Endothelial cell of umbilical vein (primary cell): ENCODE results near the gene PPIB. TPM values are rescaled to one million over a fixed set of nuclear protein-coding genes. Genes with fewer than 3 reads are reported as not detected.
A peak's percentile ranks its signal among the peaks of the same experiment; 100 is the strongest.

ENCODE experiments used
- BruUV-seq: library from RNA; stranded (reverse); fragments of 400-500 nt; replicated peaks from 2 replicates; lab custom pipeline; 2021; lab: Mats Ljungman, UMichigan
- CTCF ChIA-PET: fragments of 300-600, 350-600 bp; sonication (Branson Sonifier 250); formaldehyde crosslinking; loops from one replicate; lab custom pipeline; 2021; ENCODE audit warnings: antibody characterized with exemption, inconsistent platforms; lab: Charles Lee
- POLR2A ChIA-PET: fragments of 300-600, 350-600 bp; sonication (Branson Sonifier 250); formaldehyde crosslinking; loops from one replicate; lab custom pipeline; 2021; ENCODE audit warnings: antibody characterized with exemption, inconsistent platforms; lab: Charles Lee
- DNase-seq: peaks from one replicate; pipeline ENCODE4 v3.0.0-alpha.2; 2011; ENCODE audit warnings: low read depth, low spot score
- FAIRE-seq: peaks from 2 replicates; lab custom pipeline; 2011; peaks lifted over from hg19 to GRCh38; lab: Jason Lieb, UNC
- H2AFZ ChIP-seq: 2 replicates; pipeline ENCODE4 v1.6.0; 2012; ENCODE audit warnings: low read depth, low read length, control low read depth, inconsistent platforms
- H3K27ac ChIP-seq: 2 replicates; pipeline ENCODE4 v1.5.1; 2011; ENCODE audit warnings: low read depth, mild to moderate bottlenecking, control low read depth, low read length, moderate library complexity; ENCODE audit not compliant: insufficient read depth
- H3K27me3 ChIP-seq, 2 experiments: 2 replicates each; pipeline versions ENCODE4 v1.6.0 to v1.6.1; 2011; ENCODE audit warnings: low read length in 2 of 2, mixed read lengths in 1 of 2; ENCODE audit not compliant: control insufficient read depth in 2 of 2, insufficient read depth in 2 of 2
- H3K36me3 ChIP-seq, 2 experiments: 2 replicates in 1 of 2; 3 replicates in 1 of 2; pipeline ENCODE4 v1.5.1; 2011; ENCODE audit warnings: low read length in 2 of 2, mild to moderate bottlenecking in 1 of 2, moderate library complexity in 1 of 2; ENCODE audit not compliant: control insufficient read depth in 2 of 2, insufficient read depth in 2 of 2; ENCODE audit errors: extremely low read depth in 1 of 2
- H3K4me1 ChIP-seq: 3 replicates; pipeline ENCODE4 v1.5.1; 2011; ENCODE audit warnings: mild to moderate bottlenecking, low read length; ENCODE audit not compliant: control insufficient read depth, insufficient read depth; ENCODE audit errors: extremely low read depth
- H3K4me2 ChIP-seq: 2 replicates; pipeline ENCODE4 v1.6.1; 2011; ENCODE audit warnings: low read length, control low read depth, mixed read lengths; ENCODE audit not compliant: insufficient read depth
- H3K4me3 ChIP-seq, 3 experiments: fragments of 200-600 bp in 1 of 3; sonication (generic), shearing (Covaris generic) in 1 of 3; replicated peaks in 1 of 3; 2 replicates each; pipeline ENCODE4 v1.5.1; 2011 to 2016; ENCODE audit warnings: control low read depth in 3 of 3, low read length in 3 of 3, mild to moderate bottlenecking in 2 of 3, inconsistent platforms in 1 of 3, low read depth in 1 of 3, moderate library complexity in 1 of 3; ENCODE audit not compliant: insufficient read depth in 1 of 3
- H3K79me2 ChIP-seq: 2 replicates; pipeline ENCODE4 v1.6.0; 2012; ENCODE audit warnings: low read length, inconsistent platforms; ENCODE audit not compliant: control insufficient read depth, insufficient read depth
- H3K9ac ChIP-seq: replicated peaks from 2 replicates; pipeline ENCODE3; 2011; ENCODE audit warnings: low read length, control low read depth; ENCODE audit not compliant: insufficient read depth; ENCODE audit errors: extremely low read depth
- H3K9me1 ChIP-seq: replicated peaks from 3 replicates; pipeline ENCODE4 v1.6.0; 2011; ENCODE audit warnings: mild to moderate bottlenecking, low read length; ENCODE audit not compliant: control insufficient read depth, insufficient read depth; ENCODE audit errors: extremely low read depth
- H3K9me3 ChIP-seq: replicated peaks from 2 replicates; pipeline ENCODE4 v1.5.1; 2012; ENCODE audit warnings: low read length, inconsistent platforms; ENCODE audit not compliant: control insufficient read depth, insufficient read depth
- H4K20me1 ChIP-seq: replicated peaks from 2 replicates; pipeline ENCODE3; 2011; ENCODE audit warnings: mild to moderate bottlenecking, low read length; ENCODE audit not compliant: control insufficient read depth, insufficient read depth; ENCODE audit errors: extremely low read depth
- CTCF ChIP-seq, 2 donors: IDR thresholded peaks; 1 replicate in 1 of 2; 2 replicates in 1 of 2; pipeline ENCODE4 v1.5.1; 2011; ENCODE audit warnings: low read length in 2 of 2, mild to moderate bottlenecking in 2 of 2, moderate library complexity in 2 of 2, control low read depth in 1 of 2, inconsistent platforms in 1 of 2, low read depth in 1 of 2; ENCODE audit not compliant: insufficient read depth in 1 of 2; ENCODE audit errors: extremely low read depth in 1 of 2
- EZH2 ChIP-seq: IDR thresholded peaks from 2 replicates; pipeline ENCODE4 v1.6.1; 2012; ENCODE audit warnings: borderline replicate concordance, low read depth, mild to moderate bottlenecking, moderate library complexity, low read length, inconsistent platforms; ENCODE audit not compliant: severe bottlenecking
- FOS ChIP-seq: IDR thresholded peaks from 2 replicates; pipeline ENCODE4 v1.6.1; 2011; ENCODE audit warnings: mild to moderate bottlenecking, low read length, moderate library complexity, borderline replicate concordance; ENCODE audit not compliant: insufficient read depth
- GATA2 ChIP-seq: IDR thresholded peaks from 2 replicates; pipeline ENCODE4 v1.7.0; 2011; ENCODE audit warnings: low read depth, mild to moderate bottlenecking, moderate library complexity, mixed read lengths, low read length; ENCODE audit not compliant: insufficient read length, insufficient read depth
- JUN ChIP-seq: IDR thresholded peaks from 2 replicates; pipeline ENCODE4 v1.6.1; 2011; ENCODE audit warnings: borderline replicate concordance, low read depth; ENCODE audit not compliant: insufficient read length, insufficient read depth
- MYC ChIP-seq: IDR thresholded peaks from one replicate; pipeline ENCODE4 v1.6.1; 2011; ENCODE audit warnings: mild to moderate bottlenecking, low read depth, low read length
- POLR2A ChIP-seq: IDR thresholded peaks from 2 replicates; pipeline ENCODE4 v1.6.1; 2012; ENCODE audit warnings: low read depth, mild to moderate bottlenecking, control low read depth, low read length
- POLR2AphosphoS5 ChIP-seq: IDR thresholded peaks from 2 replicates; pipeline ENCODE4 v1.6.1; 2012; ENCODE audit warnings: low read depth, mild to moderate bottlenecking, control low read depth, low read length, moderate library complexity; ENCODE audit not compliant: insufficient read depth
- dilution Hi-C: fragments of 300-500 bp; cut with MboI; formaldehyde crosslinking; loops from one replicate; pipeline ENCODE4 v1.15.0; 2019; ENCODE audit warnings: low sequenced_read_pairs; ENCODE audit not compliant: extremely low pct_ligation_motif_present
- intact Hi-C: fragments of 100-400 bp; cut with micrococcal nuclease; formaldehyde crosslinking; loops from one replicate; pipeline ENCODE4 v1.10.0; 2022
- polyA plus RNA-seq, 4 experiments: library from polyadenylated mRNA; depleted of rRNA in 3 of 4; stranded (reverse) in 3 of 4; unstranded in 1 of 4; fragments of >200 nt; gene quantifications; 2 replicates each; pipeline versions ENCODE4 v1.2.1 to v1.2.3, GENCODE V29; 2011 to 2012; ENCODE audit warnings: missing spikeins in 1 of 4
- total RNA-seq: library from RNA; stranded (reverse); gene quantifications from 2 replicates; pipeline ENCODE4 v1.2.3, GENCODE V29; 2021
- TF ChIP-seq, protein P1 (sequence below): IDR thresholded peaks from 2 replicates; pipeline ENCODE4 v1.6.1; 2011; ENCODE audit not compliant: insufficient read depth, insufficient read length

PPIB gene
- total and polyA plus RNA-seq, 2 donors (not counting 3 experiments of a cell fraction or from before 2014, with no cell fraction given) = 840 to 1,240 TPM

- Histone ChIP-seq H2AFZ (no peak overlapping the region), H3K4me2 (no peak overlapping the region), H3K9ac (no peak overlapping the region), H3K4me3 (no peak overlapping the region), H3K4me1 (peaks cover 7% of the 10 kb centered on the region), H3K27ac (no peak overlapping the region), H3K27me3 (peaks cover 4 to 5% of the 10 kb centered on the region in 2 experiments), H3K79me2 (peaks cover 42% of the 10 kb centered on the region), H3K36me3 (peaks cover 23 to 49% of the 10 kb centered on the region in 2 experiments), H4K20me1 (no peaks in the 10 kb centered on the region), H3K9me3 (no peaks in the 10 kb centered on the region), H3K9me1 (no peaks in the 10 kb centered on the region)
- CTCF ChIA-PET = no interaction called here
- intact Hi-C loops (no loop called here), dilution Hi-C loops (no loop called here)
- POLR2A ChIA-PET = interaction anchor here (0.6 kb wide), 1 partner anchor 89 kb away, joined by 4 read pairs; no protein-coding TSS in a partner anchor
- FAIRE-seq = peak; percentile 54
- no peak for DNase-seq
- TF ChIP-seq FOS = no peak
- TF ChIP-seq CTCF (IDR thresholded peaks at IDR 0.05; ENCODE audit: extremely low read depth in 1 of 2, insufficient read depth in 1 of 2, low read depth in 1 of 2, low read length in 2 of 2) = no peak
- no peak for TF ChIP-seq MYC
- no peak for TF ChIP-seq POLR2AphosphoS5
- no peak for TF ChIP-seq EZH2
- TF ChIP-seq JUN = no peak
- TF ChIP-seq POLR2A = no peak
- TF ChIP-seq GATA2 = no peak
- TF ChIP-seq, protein P1, sequence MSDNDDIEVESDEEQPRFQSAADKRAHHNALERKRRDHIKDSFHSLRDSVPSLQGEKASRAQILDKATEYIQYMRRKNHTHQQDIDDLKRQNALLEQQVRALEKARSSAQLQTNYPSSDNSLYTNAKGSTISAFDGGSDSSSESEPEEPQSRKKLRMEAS = no peak
- BruUV-seq = no TSS peak
Observed at GRCh38 chr15:64157599-64158125, 5.2 kb downstream of the PPIB start.
